NCI-H1436 treated with DMSO at 0.1 percent for 48 hours (cell line): ENCODE data around the gene APLF.
"Not testable (repeated sequence)": the region's sequence is repeated elsewhere in the genome, so short reads cannot be mapped to it uniquely, and the experiment has no call there.

ENCODE experiments used
- DNase-seq: peaks from one replicate; lab custom pipeline; 2025; lab: John Stamatoyannopoulos, UW

Gene APLF

DNA sequence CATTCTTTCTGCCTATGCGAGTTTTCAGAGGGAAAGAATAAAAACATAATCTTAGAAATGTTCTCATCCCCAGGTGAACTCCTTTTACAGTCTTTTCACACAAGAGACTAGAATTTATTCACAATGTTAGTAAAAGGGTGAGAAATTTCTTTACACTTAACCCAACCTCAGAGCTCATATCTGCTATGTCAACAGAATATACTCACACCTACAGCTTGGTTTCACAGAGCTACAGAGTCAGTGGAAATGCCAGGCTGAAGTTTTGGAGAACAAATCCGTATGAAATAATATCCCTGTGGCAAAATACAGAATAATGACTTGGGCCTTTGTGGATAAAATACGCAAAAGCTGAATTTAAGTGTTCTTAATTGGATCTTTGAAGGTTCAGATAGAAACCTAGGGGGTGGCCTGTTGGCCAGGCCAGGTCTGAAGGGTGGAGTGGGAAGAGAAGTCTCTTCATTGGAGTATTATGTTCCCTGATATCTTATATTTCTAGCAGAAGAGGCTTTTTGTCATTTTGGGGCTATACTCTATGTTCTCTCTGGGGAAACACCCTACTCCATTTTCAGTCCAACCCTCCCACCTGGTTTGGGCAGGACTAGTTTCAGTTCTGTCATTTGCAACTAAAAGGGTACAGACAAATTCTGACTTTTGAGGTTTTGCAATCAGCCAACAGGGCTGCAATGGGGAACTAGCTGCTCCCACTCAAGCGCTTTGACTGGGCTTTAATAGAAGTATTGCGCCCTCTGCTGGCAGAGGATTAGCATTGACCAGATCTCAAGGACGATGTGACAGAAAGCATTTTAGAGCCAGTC, 26.0 kb upstream of the APLF start:
- peak; percentile 30 for DNase-seq

DNA sequence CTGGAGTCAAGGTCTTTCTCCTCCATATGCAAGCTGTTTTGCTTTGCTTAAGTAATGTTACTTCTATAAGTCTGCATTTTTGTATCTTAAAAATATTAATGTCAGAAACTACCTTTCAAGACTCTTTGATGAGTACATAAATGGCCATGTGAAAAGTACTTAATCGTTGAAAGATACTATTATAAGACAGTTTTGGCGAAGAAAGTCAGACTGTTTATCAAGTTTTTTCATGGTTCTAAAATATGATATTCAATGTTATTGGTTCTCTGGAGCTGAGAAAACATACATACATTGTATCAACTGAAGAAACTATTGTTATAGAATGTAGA, 25.4 kb upstream of the APLF start:
- no peak for DNase-seq

GRCh38 chr2:68446425-68446824, 21.0 kb upstream of the APLF start:
- DNase-seq: not testable (repeated sequence)

DNA sequence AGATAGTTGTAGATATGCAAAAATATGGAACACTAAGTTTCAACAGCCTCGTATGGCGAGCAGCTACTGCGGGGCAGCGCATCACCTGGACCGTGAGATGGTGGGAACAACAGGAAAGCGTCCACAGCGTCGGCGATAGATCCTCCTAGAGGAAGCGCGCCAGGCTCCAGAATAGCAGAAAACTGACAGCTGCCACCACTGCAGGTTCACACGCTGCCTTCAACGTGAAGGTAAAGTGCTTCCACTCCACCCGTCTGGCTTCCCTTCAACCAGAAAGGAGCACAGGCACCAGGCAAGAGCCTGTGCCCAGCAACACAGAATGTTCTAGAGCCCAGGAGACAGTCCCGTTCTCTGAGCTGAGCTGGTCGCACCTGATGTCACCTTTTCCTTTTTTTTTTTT, 20.3 kb upstream of the APLF start:
- DNase-seq: no peak

DNA sequence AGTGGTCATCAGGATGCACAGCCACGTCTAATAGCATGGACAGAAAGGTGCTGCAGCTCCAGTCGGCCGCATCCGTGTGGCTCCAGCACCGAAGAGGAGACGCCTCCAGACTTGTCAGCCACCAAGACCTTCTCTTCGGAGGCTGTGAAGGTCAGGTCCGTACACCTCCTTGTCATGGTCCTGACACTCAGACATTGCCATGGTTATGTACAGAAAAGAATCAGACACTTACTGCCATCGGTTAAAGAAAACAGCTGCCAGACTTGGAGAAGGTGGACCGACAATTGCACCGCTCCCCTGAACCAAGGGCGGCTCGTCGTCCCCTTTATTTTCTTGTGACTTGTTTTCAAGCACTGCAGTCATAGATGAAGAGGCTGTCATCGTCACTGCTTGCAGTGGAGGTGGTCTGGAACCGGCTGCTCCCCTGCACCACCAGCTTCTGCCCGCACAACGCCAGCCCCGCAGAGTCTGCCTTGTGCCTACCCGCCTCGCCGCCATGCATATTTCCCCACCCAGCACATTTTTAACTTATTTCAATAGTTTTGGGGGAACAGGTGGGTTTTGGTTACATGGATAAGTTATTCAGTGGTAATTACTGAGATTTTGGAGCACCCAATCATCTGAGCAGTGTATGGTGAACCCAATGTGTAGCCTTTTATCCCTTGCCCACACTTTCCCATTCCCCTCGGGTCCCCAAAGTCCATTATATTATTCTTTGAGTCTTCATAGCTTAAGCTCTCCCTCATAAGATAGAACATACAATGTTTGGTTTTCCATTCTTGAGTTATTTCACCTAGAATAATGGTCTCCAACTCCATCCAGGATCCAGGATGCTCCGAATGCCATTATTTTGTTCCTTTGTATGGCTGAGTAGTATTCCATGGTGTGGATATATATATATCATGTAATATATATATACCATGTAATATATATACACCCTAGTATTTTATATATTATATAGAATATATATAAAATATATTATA, 18.4 kb upstream of the APLF start:
- no peak for DNase-seq

DNA sequence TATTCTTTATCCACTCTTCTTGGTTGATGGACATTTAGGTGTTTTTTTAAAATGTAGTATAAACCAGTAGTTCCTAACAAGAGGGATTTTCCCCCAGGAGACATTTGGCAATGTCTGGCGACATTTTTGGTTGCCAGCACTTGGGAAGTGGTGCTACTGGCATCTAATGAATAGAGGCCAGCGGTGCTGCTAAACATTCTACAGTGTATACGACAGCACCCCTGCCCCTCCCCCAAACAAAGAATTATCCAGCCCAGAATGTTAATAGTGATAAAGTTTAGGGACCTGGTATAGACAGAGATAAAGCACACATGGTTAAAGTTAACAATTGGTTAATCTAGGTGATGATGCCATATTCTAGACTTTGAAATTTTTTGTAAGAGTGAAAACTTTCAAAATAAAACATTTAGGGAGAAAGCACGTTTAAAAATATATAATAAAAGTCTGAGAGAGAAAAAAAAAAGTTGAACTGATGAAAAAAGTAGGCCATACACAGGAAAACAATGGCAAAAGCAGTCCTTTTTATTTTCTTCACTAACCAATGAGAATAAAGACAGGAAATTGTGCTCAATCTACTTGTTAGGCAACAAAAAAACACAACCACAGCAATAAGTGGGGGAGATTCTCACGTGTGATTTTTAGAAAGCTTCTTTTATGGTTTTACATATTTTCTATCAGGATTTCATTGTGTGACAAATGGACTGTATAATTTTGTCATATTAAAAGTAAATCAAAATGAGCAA, 15.1 kb upstream of the APLF start:
- DNase-seq: no peak

- DNase-seq: no peak
Measured at GRCh38 chr2:68453761-68454360, 13.5 kb upstream of the APLF start.

GRCh38 chr2:68454719-68455118, 12.7 kb upstream of the APLF start:
- no peak for DNase-seq

GRCh38 chr2:68456198-68456597, 11.2 kb upstream of the APLF start:
- DNase-seq: no peak

GRCh38 chr2:68458981-68459380, 8.4 kb upstream of the APLF start:
- DNase-seq: no peak

- DNase-seq: no peak
Measured at GRCh38 chr2:68463287-68463877, 4.0 kb upstream of the APLF start.

- DNase-seq: no peak
Measured at GRCh38 chr2:68464651-68465050, 2.7 kb upstream of the APLF start.

- DNase-seq: no peak
Measured at GRCh38 chr2:68465081-68465916, 2.1 kb upstream of the APLF start.

DNA sequence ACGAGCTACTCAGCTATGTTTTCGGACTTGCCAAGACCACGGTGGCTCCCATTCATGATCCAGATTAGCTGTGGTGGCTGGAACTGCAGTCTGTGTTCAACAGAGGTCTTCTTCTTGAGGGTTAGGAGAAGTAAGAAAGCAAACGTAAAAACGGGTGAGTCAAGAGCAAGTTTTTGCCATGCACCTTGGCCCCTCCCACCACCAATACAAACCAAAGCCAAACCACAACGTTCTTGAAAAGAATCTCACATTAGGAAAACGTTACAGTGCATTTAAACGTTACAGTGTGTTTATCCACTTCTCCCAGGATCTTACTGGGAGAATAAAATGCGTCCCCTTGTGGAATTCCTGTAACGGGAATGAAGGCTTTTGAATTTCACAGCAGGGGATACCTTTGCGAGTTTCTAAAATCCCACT, 1.0 kb upstream of the APLF start:
- no peak for DNase-seq

DNA sequence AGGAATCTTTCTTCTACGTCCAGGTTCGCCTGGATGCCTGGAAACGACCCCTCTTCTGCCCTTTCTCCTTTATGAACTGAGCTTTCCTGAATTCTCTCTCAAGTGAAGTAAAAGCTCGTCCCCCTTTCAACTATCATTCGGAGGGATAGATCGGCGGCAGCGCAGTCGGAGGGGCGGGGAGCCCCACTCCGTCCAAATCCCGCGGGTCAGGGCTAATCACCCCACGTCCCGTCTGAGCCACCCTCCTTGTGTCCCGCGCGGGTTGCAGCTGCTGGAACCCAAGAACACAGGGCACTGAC, 658 bp upstream of the APLF start:
- no peak for DNase-seq

DNA sequence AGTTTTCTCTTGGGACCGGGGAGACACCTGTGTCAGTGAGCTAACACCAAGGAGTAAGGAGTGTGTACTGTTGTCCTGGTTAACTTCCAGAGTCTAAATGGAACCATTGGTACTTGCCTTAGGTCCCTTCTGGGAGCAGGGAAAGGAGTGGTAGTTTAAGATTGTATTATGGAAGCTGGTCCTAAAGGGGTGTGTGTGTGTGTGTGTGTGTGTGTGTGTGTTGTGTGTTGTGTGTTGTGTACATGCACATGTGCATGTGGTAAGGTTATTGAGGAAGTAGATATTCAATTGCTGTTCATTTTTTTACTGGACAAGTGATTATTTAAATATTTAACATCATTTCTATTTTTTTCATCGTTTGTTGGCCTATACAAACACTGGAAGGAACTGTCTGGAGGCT, 1.4 kb downstream of the APLF start:
- no peak for DNase-seq

DNA sequence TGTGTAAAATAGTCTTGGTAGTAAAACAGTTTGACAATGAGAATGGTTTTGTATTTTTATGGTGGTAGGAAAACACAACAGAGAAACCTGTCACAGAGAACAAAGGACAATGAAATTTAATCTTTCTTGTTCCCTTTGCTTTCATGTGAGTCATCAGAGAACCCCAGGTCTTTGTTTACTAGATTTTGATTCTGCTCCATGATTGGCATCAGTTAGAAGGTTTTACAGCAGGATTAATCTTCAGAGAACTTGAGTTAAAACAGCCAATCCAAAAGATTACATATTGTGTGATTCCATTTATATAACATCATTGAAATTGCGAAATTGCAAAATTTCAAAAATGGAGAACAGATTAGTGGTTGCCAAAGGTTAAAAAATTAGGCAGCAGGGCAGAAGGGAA, 2.5 kb downstream of the APLF start:
- DNase-seq: no peak

GRCh38 chr2:68471385-68471784, 4.0 kb downstream of the APLF start:
- no peak for DNase-seq

DNA sequence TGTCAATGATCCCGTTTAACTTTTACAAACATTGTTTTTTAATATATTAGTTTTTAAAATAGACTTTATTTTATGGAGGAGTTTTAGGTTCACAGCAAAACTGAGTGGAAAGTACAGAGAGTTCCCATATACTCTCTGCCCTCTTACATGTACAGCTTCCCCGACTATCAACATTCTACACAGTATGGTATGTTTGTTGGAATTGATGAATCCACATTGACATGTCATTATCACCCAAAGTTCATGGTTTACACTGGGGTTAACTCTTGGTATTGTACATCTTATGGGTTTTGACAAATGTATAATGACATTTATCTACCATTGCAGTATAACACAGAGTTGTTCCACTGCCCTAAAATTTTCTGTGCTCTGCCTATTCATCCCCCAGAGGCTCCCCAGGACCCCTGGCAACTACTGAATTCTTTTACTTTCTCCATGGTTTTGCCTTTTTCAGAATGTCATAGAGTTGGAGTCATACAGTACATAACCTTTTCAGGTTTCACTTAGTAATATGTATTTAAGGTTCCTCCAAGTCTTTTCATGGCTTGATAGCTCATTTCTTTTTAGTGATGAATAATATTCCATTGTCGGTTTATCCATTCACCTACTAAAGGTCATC, 5.5 kb downstream of the APLF start:
- no peak for DNase-seq

DNA sequence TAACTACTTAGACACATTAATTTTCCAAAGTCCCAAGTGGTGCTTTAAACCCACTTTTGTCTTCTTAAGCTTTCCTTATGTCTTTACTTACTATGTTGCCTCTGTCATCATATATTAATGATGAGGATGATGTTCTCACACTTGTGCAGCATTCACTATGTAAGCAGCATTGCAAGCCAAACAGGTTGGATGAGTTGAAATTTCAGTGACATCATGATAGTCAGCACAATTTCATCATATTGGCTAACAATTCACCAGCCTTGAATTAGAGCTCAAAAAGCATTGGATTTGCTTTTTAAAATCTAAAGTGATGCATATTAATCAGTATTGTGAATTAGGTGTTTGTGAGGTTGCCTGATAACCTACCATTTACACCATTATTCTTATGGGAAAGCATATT, 7.7 kb downstream of the APLF start:
- no peak for DNase-seq

GRCh38 chr2:68475576-68475975, 8.2 kb downstream of the APLF start:
- DNase-seq: no peak
